Skeletal muscle satellite cell (primary cell): ENCODE data around the gene NCEH1.

Source experiments
- H3K27me3 ChIP-seq: 2 replicates; pipeline ENCODE4 v1.7.0; 2013; ENCODE audit warnings: low read length; ENCODE audit not compliant: control insufficient read depth, insufficient read depth
- H3K36me3 ChIP-seq: 2 replicates; pipeline ENCODE4 v1.7.0; 2013; ENCODE audit warnings: mild to moderate bottlenecking, control low read depth, low read length; ENCODE audit not compliant: insufficient read depth
- H3K4me1 ChIP-seq: 2 replicates; pipeline ENCODE4 v1.7.0; 2013; ENCODE audit warnings: low read length; ENCODE audit not compliant: control insufficient read depth, insufficient read depth
- H3K4me2 ChIP-seq: 2 replicates; pipeline ENCODE4 v1.7.0; 2013; ENCODE audit warnings: mild to moderate bottlenecking, low read length
- H3K4me3 ChIP-seq: 2 replicates; pipeline ENCODE4 v1.7.0; 2013; ENCODE audit warnings: low read length
- H3K9ac ChIP-seq: 2 replicates; pipeline ENCODE4 v1.7.0; 2013; ENCODE audit warnings: mild to moderate bottlenecking, low read depth, low read length, moderate library complexity
- H3K9me3 ChIP-seq: replicated peaks from 2 replicates; pipeline ENCODE4 v1.7.0; 2013; ENCODE audit warnings: mild to moderate bottlenecking, control low read depth, low read length

The NCEH1 gene

GRCh38 chr3:172690936-172691335 is 19.9 kb downstream of the NCEH1 start:
- no peaks in the 10 kb centered on the region for H3K27me3 ChIP-seq
- no peak overlapping the region for H3K4me3 ChIP-seq
- H3K36me3 ChIP-seq: peaks cover 3% of the 10 kb centered on the region
- no peaks in the 10 kb centered on the region for H3K9me3 ChIP-seq
- no peak overlapping the region for H3K9ac ChIP-seq
- H3K4me2 ChIP-seq: no peak overlapping the region
- H3K4me1 ChIP-seq: peaks cover 1% of the 10 kb centered on the region

GRCh38 chr3:172688588-172688987 is 22.3 kb downstream of the NCEH1 start:
- Histone ChIP-seq H3K4me2 (no peak overlapping the region), H3K27me3 (no peaks in the 10 kb centered on the region), H3K9ac (no peak overlapping the region)

GRCh38 chr3:172687501-172687900 is 23.4 kb downstream of the NCEH1 start:
- Histone ChIP-seq H3K9ac (no peak overlapping the region), H3K27me3 (no peaks in the 10 kb centered on the region), H3K4me2 (no peak overlapping the region), H3K4me1 (peaks cover 14% of the 10 kb centered on the region), H3K4me3 (no peak overlapping the region), H3K36me3 (no peaks in the 10 kb centered on the region), H3K9me3 (no peaks in the 10 kb centered on the region)

More at GRCh38 chr3:172688588-172688987, 22.3 kb downstream of the NCEH1 start:
- peaks cover 3% of the 10 kb centered on the region for H3K36me3 ChIP-seq
- no peaks in the 10 kb centered on the region for H3K9me3 ChIP-seq
- peaks cover 14% of the 10 kb centered on the region for H3K4me1 ChIP-seq
- no peak overlapping the region for H3K4me3 ChIP-seq

- H3K4me2 ChIP-seq: no peak overlapping the region
- H3K4me3 ChIP-seq: no peak overlapping the region
- no peaks in the 10 kb centered on the region for H3K27me3 ChIP-seq
- H3K9me3 ChIP-seq: no peaks in the 10 kb centered on the region
- no peaks in the 10 kb centered on the region for H3K36me3 ChIP-seq
- peaks cover 14% of the 10 kb centered on the region for H3K4me1 ChIP-seq
- no peak overlapping the region for H3K9ac ChIP-seq
Measured at GRCh38 chr3:172685331-172686214, 25.3 kb downstream of the NCEH1 start.

DNA sequence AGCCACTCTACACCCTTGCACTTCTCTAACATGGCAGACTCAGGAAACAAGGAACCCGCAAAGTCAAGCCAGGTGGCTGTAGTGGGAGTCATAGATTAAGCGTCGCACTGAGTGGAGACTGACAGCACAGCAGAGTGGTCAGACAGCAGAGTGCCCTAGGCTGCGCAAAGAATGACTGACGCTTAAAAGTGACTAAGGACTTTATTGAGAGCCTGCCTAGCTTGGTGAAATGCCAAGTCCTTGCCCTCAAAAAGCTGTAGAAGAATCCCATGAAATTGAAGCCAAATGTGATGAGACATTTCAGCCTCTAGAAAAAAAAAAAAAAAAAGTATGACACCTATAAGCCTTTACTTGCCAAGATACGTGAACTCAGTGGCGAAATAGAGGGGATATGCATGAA is 30.2 kb downstream of the NCEH1 start:
- Histone ChIP-seq H3K9me3 (no peaks in the 10 kb centered on the region), H3K27me3 (no peaks in the 10 kb centered on the region), H3K36me3 (no peaks in the 10 kb centered on the region), H3K4me1 (peaks cover 31% of the 10 kb centered on the region), H3K4me2 (no peak overlapping the region), H3K4me3 (no peak overlapping the region), H3K9ac (no peak overlapping the region)

DNA sequence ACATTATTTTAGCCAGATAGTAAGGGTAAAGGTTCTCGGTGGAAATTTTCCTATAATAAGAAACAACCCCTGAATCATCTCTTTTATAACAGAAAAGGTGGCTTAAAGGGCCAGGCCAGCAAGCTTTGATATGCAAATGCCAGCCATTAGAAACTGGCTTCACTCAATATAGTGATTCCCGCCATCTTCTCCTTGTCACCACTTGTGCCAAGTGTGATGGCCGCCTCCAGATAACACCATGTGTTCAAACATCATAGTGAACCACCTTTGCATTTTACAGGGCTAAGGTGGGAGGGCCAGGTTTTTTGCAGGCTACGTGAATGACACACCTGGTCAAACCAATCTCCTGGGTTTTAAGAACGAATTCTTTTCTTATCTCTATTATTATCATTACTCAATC is 31.3 kb downstream of the NCEH1 start:
- Histone ChIP-seq H3K9ac (no peak overlapping the region), H3K36me3 (no peaks in the 10 kb centered on the region), H3K4me3 (no peak overlapping the region), H3K4me2 (no peak overlapping the region), H3K4me1 (peaks cover 30% of the 10 kb centered on the region), H3K9me3 (no peaks in the 10 kb centered on the region), H3K27me3 (no peaks in the 10 kb centered on the region)

DNA sequence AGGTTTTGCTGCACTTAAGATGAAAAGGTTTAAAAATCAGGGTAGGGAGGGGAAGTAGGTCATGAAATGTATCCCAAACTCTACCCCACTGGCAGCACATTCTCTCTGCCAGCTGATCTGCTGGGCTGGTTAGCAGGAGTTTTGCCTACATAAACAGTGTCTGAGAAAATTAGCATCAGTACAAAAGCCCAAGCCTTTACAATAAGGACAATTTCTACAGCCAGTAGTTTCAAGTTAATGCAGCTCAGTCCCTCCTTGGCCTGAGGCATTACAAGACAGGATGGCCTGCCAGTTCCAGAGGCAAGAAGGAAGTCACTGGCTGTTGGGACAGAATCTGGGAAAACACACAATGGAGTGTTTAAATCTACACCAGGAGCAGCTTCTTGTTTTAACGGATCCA is 32.8 kb downstream of the NCEH1 start:
- Histone ChIP-seq H3K4me1 (peaks cover 30% of the 10 kb centered on the region), H3K4me2 (no peak overlapping the region), H3K9me3 (no peaks in the 10 kb centered on the region), H3K36me3 (no peaks in the 10 kb centered on the region), H3K27me3 (no peaks in the 10 kb centered on the region), H3K9ac (no peak overlapping the region), H3K4me3 (no peak overlapping the region)

DNA sequence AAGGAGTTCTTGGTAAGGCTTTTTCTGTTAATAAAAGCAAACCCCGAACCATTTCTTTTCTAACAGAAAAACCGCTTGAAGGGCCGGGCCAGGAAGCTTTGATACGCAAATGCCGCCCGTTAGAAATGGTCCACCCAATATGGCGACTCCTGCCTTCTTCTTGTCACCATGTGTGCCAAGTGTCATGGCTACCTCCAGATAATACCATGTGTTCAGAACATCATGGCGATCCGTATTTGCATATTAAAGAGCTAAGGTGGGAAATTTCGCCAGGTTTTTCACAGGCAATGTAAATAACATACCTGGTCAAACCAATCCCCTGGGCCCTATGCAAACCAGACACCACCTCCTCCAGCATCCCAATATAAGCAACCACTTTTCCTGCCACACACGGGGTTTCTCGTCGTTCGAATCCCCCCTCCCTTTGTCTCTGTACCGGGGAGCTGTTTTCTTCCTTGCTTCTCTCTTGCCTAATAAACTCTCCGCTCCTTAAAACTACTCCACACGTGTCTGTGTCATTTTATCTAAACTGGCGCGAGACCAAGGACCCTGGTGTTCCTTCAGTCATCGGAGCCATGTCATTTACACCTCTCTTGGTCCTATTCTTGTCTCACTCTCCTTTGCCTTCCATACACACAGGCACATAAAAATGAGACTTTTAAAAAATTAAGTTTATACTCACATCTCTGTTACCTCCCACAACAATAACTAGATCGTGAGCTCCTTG is 34.5 kb downstream of the NCEH1 start:
- peak overlapping the region; percentile 42 for H3K4me2 ChIP-seq
- H3K36me3 ChIP-seq: no peaks in the 10 kb centered on the region
- H3K27me3 ChIP-seq: no peaks in the 10 kb centered on the region
- no peak overlapping the region for H3K4me3 ChIP-seq
- H3K9me3 ChIP-seq: no peaks in the 10 kb centered on the region
- H3K9ac ChIP-seq: peak overlapping the region; percentile 43
- peaks cover 30% of the 10 kb centered on the region for H3K4me1 ChIP-seq

DNA sequence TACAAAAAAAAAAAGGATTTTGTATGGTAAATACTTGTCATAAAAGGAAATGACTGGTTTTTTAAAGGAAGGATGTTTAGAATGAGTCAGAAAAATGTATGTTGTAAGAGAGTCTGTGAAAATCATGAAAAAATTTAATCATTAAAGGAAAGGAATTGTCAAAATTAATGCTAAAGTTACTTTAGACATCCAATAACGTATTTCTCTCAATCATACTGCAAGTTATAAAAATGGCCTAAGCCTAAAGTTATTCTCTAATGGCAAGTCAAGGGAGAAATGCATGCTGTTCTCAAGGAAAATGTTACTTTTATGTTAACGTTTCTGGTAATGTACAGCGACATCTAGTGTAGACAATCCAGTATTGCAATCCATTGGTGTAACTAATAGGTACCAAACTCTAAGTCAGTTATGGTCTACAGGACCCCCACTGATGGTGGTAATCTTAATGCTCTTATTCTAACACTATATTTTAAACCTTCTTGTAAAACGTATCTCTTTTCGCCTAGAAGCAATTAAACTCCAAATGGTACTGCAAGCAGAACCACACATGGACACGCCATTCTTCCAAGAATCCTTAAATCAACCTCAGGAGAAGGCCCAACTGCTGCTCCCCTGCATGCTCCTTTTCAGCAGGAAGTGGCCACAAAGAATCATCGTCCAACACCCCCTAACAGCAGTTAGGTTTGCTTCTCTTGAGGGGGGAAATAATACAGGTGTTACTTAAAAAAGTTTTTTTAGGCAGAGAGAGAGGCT is 35.2 kb downstream of the NCEH1 start:
- Histone ChIP-seq H3K36me3 (no peaks in the 10 kb centered on the region), H3K9ac (no peak overlapping the region), H3K4me2 (peak overlapping the region; percentile 21), H3K9me3 (no peaks in the 10 kb centered on the region), H3K27me3 (no peaks in the 10 kb centered on the region), H3K4me1 (peaks cover 30% of the 10 kb centered on the region), H3K4me3 (no peak overlapping the region)

DNA sequence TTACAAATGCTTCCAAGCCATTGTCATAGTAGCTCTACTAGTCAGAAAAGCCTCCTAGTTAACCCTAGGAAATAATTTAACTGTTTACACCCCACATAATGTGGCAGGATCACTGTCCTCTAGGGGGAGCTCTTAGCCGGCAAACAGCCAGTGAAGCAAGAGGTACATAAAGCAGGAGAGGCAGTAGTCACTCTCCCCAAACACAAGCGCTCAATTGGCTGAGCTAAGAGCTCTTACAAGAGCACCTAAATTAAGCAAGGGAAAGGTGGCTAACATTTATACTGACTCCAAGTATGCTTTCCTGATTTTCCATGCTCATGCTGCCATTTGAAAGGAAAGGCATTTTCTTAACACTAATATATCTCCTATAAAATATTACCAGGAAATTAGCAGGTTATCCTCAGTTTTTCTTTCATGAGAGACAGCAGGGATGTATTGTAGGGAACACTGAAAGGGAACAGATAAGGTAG is 37.6 kb downstream of the NCEH1 start:
- Histone ChIP-seq H3K9ac (no peak overlapping the region), H3K4me1 (peaks cover 29% of the 10 kb centered on the region), H3K27me3 (no peaks in the 10 kb centered on the region), H3K4me2 (no peak overlapping the region), H3K9me3 (no peaks in the 10 kb centered on the region), H3K36me3 (no peaks in the 10 kb centered on the region), H3K4me3 (no peak overlapping the region)

DNA sequence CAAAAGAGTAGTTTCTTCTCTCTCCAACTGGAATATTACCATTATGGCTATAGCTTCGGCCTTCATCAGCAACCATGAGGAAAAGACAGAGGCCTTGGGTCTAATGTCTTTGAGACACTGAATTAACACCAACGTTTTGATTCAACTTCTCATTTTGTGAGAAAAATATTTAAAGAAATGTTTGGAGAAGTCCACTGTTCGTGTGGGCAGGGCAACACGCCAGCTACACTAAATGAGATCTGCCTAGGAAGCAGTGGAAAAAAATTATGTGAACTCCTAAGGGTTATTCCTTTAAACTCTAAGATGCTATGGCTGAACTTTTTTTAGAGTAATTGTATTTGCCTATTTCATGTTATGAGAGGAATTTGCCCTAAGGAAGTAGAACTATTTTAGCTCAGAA is 41.8 kb downstream of the NCEH1 start:
- no peak overlapping the region for H3K4me3 ChIP-seq
- H3K36me3 ChIP-seq: no peaks in the 10 kb centered on the region
- no peaks in the 10 kb centered on the region for H3K4me1 ChIP-seq
- H3K4me2 ChIP-seq: no peak overlapping the region
- no peak overlapping the region for H3K9ac ChIP-seq
- no peaks in the 10 kb centered on the region for H3K9me3 ChIP-seq
- H3K27me3 ChIP-seq: no peaks in the 10 kb centered on the region
